ENCODE data around the gene LRRN4.

DNA sequence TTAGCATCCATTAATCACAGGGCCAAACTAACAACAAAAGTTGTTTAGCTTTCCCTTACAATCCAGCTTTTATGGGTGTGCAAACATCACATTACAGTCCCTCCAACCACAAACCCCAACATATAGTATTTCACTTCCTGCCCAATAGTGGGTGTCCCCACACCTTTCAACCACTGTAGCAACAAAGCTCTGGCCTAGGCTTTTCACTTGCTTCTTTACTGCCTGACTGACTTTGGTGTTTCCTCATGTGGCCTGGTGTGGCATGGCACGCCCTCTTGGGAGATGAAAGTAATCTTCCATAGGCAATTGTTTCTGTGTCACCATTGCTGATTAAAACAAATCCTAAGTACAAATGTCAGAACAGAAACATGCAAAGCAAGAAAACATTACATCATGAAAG is 57.1 kb downstream of the LRRN4 start:
- no peak for TF ChIP-seq POLR2A (IDR thresholded peaks at IDR 0.05)
- TF ChIP-seq, protein P1, sequence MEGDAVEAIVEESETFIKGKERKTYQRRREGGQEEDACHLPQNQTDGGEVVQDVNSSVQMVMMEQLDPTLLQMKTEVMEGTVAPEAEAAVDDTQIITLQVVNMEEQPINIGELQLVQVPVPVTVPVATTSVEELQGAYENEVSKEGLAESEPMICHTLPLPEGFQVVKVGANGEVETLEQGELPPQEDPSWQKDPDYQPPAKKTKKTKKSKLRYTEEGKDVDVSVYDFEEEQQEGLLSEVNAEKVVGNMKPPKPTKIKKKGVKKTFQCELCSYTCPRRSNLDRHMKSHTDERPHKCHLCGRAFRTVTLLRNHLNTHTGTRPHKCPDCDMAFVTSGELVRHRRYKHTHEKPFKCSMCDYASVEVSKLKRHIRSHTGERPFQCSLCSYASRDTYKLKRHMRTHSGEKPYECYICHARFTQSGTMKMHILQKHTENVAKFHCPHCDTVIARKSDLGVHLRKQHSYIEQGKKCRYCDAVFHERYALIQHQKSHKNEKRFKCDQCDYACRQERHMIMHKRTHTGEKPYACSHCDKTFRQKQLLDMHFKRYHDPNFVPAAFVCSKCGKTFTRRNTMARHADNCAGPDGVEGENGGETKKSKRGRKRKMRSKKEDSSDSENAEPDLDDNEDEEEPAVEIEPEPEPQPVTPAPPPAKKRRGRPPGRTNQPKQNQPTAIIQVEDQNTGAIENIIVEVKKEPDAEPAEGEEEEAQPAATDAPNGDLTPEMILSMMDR (IDR thresholded peaks at IDR 0.05 in 4 of 5, conservative IDR thresholded peaks at IDR 0.05 in 1 of 5) = no peak

All from gastrocnemius medialis (tissue), 4 donors.